ENCODE measurements around the gene CAPZB.

The CAPZB gene

GRCh38 chr1:19377812-19378718, 107.3 kb downstream of the CAPZB start:
- no peaks in the 10 kb centered on the region for H3K9me3 Mint-ChIP-seq
- peaks cover 36% of the 10 kb centered on the region for H3K4me1 Mint-ChIP-seq (ENCODE audit: low read depth)
- H3K36me3 Mint-ChIP-seq (ENCODE audit: low read depth): peaks cover 61% of the 10 kb centered on the region
- H3K4me3 Mint-ChIP-seq: no peak overlapping the region
- H3K27ac Mint-ChIP-seq: peak overlapping the region; percentile 83
- no peaks in the 10 kb centered on the region for H3K27me3 Mint-ChIP-seq

GRCh38 chr1:19376428-19377372, 108.6 kb downstream of the CAPZB start:
- no peak overlapping the region for H3K4me3 Mint-ChIP-seq
- no peak overlapping the region for H3K27ac Mint-ChIP-seq
- H3K9me3 Mint-ChIP-seq: no peaks in the 10 kb centered on the region
- no peaks in the 10 kb centered on the region for H3K27me3 Mint-ChIP-seq
- peaks cover 36% of the 10 kb centered on the region for H3K4me1 Mint-ChIP-seq (ENCODE audit: low read depth)
- peaks cover 61% of the 10 kb centered on the region for H3K36me3 Mint-ChIP-seq (ENCODE audit: low read depth)

- no peaks in the 10 kb centered on the region for H3K27me3 Mint-ChIP-seq
- no peaks in the 10 kb centered on the region for H3K9me3 Mint-ChIP-seq
- H3K4me3 Mint-ChIP-seq: no peak overlapping the region
- H3K4me1 Mint-ChIP-seq (ENCODE audit: low read depth): peaks cover 36% of the 10 kb centered on the region
- peak overlapping the region; percentile 65 for H3K27ac Mint-ChIP-seq
- peaks cover 53% of the 10 kb centered on the region for H3K36me3 Mint-ChIP-seq (ENCODE audit: low read depth)
Measured at GRCh38 chr1:19375631-19376400, 109.5 kb downstream of the CAPZB start.

GRCh38 chr1:19374926-19375325, 110.4 kb downstream of the CAPZB start:
- no peaks in the 10 kb centered on the region for H3K9me3 Mint-ChIP-seq
- peaks cover 44% of the 10 kb centered on the region for H3K36me3 Mint-ChIP-seq (ENCODE audit: low read depth)
- H3K4me1 Mint-ChIP-seq (ENCODE audit: low read depth): peaks cover 39% of the 10 kb centered on the region
- no peak overlapping the region for H3K4me3 Mint-ChIP-seq
- H3K27ac Mint-ChIP-seq: no peak overlapping the region
- no peaks in the 10 kb centered on the region for H3K27me3 Mint-ChIP-seq

- Mint-ChIP-seq H3K4me1 (ENCODE audit: low read depth) (peaks cover 34% of the 10 kb centered on the region), H3K4me3 (no peak overlapping the region), H3K27me3 (no peaks in the 10 kb centered on the region), H3K36me3 (ENCODE audit: low read depth) (peaks cover 38% of the 10 kb centered on the region), H3K9me3 (no peaks in the 10 kb centered on the region), H3K27ac (no peak overlapping the region)
Measured at GRCh38 chr1:19374083-19374801, 111.1 kb downstream of the CAPZB start.

- H3K36me3 Mint-ChIP-seq (ENCODE audit: low read depth): peaks cover 39% of the 10 kb centered on the region
- no peak overlapping the region for H3K27ac Mint-ChIP-seq
- H3K4me1 Mint-ChIP-seq (ENCODE audit: low read depth): peaks cover 28% of the 10 kb centered on the region
- H3K4me3 Mint-ChIP-seq: no peak overlapping the region
- no peaks in the 10 kb centered on the region for H3K27me3 Mint-ChIP-seq
- no peaks in the 10 kb centered on the region for H3K9me3 Mint-ChIP-seq
Measured at GRCh38 chr1:19373211-19374082, 111.9 kb downstream of the CAPZB start.

- Mint-ChIP-seq H3K4me3 (no peak overlapping the region), H3K36me3 (ENCODE audit: low read depth) (peaks cover 30% of the 10 kb centered on the region), H3K4me1 (ENCODE audit: low read depth) (peaks cover 20% of the 10 kb centered on the region), H3K27me3 (no peaks in the 10 kb centered on the region), H3K27ac (peak overlapping the region; percentile 26), H3K9me3 (no peaks in the 10 kb centered on the region)
Measured at GRCh38 chr1:19372602-19373001, 112.7 kb downstream of the CAPZB start.

GRCh38 chr1:19372136-19372514, 113.2 kb downstream of the CAPZB start:
- Mint-ChIP-seq H3K27ac (peak overlapping the region; percentile 26), H3K9me3 (no peaks in the 10 kb centered on the region), H3K4me1 (ENCODE audit: low read depth) (peaks cover 18% of the 10 kb centered on the region), H3K36me3 (ENCODE audit: low read depth) (peaks cover 28% of the 10 kb centered on the region), H3K27me3 (no peaks in the 10 kb centered on the region), H3K4me3 (no peak overlapping the region)

- H3K4me1 Mint-ChIP-seq (ENCODE audit: low read depth): peaks cover 13% of the 10 kb centered on the region
- H3K9me3 Mint-ChIP-seq: no peaks in the 10 kb centered on the region
- no peak overlapping the region for H3K27ac Mint-ChIP-seq
- no peak overlapping the region for H3K4me3 Mint-ChIP-seq
- H3K27me3 Mint-ChIP-seq: no peaks in the 10 kb centered on the region
- H3K36me3 Mint-ChIP-seq (ENCODE audit: low read depth): peaks cover 22% of the 10 kb centered on the region
Measured at GRCh38 chr1:19371226-19372135, 113.9 kb downstream of the CAPZB start.

GRCh38 chr1:19370453-19371170, 114.7 kb downstream of the CAPZB start:
- Mint-ChIP-seq H3K27me3 (no peaks in the 10 kb centered on the region), H3K4me3 (no peak overlapping the region), H3K27ac (peak overlapping the region; percentile 1), H3K9me3 (no peaks in the 10 kb centered on the region), H3K4me1 (ENCODE audit: low read depth) (peaks cover 7% of the 10 kb centered on the region), H3K36me3 (ENCODE audit: low read depth) (peaks cover 18% of the 10 kb centered on the region)

- H3K36me3 Mint-ChIP-seq (ENCODE audit: low read depth): peaks cover 17% of the 10 kb centered on the region
- no peaks in the 10 kb centered on the region for H3K9me3 Mint-ChIP-seq
- no peaks in the 10 kb centered on the region for H3K27me3 Mint-ChIP-seq
- H3K27ac Mint-ChIP-seq: peak overlapping the region; percentile 45
- H3K4me1 Mint-ChIP-seq (ENCODE audit: low read depth): peaks cover 6% of the 10 kb centered on the region
- no peak overlapping the region for H3K4me3 Mint-ChIP-seq
Measured at GRCh38 chr1:19369396-19370090, 115.8 kb downstream of the CAPZB start.

- no peaks in the 10 kb centered on the region for H3K27me3 Mint-ChIP-seq
- H3K4me3 Mint-ChIP-seq: no peak overlapping the region
- peaks cover 21% of the 10 kb centered on the region for H3K36me3 Mint-ChIP-seq (ENCODE audit: low read depth)
- no peak overlapping the region for H3K27ac Mint-ChIP-seq
- peaks cover 6% of the 10 kb centered on the region for H3K4me1 Mint-ChIP-seq (ENCODE audit: low read depth)
- H3K9me3 Mint-ChIP-seq: no peaks in the 10 kb centered on the region
Measured at GRCh38 chr1:19368964-19369363, 116.4 kb downstream of the CAPZB start.

Data from stimulated activated naive CD8-positive, alpha-beta T cell treated with anti-CD3 and anti-CD28 coated beads, Interleukin-15, Interleukin-2, amounts not matched to agents 100 ng/mL and 50 ng/mL, for 24 hours (primary cell).